Gastrocnemius medialis (tissue), 4 donors: ENCODE results near the gene HNRNPH1. TPM values are rescaled to one million over a fixed set of nuclear protein-coding genes. Genes with fewer than 3 reads are reported as not detected.

Experiments used
- ATAC-seq, 2 donors: fragments of 150-250 bp; one replicate each; pipeline ENCODE4 v1.9.1; 2016
- DNase-seq, 2 donors: peaks; one replicate each; pipeline ENCODE4 v3.0.0-alpha.2; 2019
- H3K27ac ChIP-seq, 4 donors: fragments of 200-600 bp; sonication (generic); 1 replicate in 1 of 4; 2 replicates in 3 of 4; pipeline ENCODE4 v1.5.1; 2016 to 2018; ENCODE audit warnings: mild to moderate bottlenecking in 2 of 4, moderate library complexity in 1 of 4
- H3K27me3 ChIP-seq, 3 donors: fragments of 200-600 bp; sonication (generic) in 2 of 3; 1 replicate in 1 of 3; 2 replicates in 2 of 3; pipeline versions ENCODE4 v1.5.1 to v1.6.0; 2016 to 2019; ENCODE audit warnings: mild to moderate bottlenecking in 1 of 3, moderate library complexity in 1 of 3
- H3K36me3 ChIP-seq, 2 donors: fragments of 200-600 bp; sonication (generic) in 1 of 2; one replicate each; pipeline ENCODE4 v1.5.1; 2017 to 2018
- H3K4me1 ChIP-seq, 2 donors: fragments of 200-600 bp; sonication (generic) in 1 of 2; one replicate each; pipeline ENCODE4 v1.5.1; 2016 to 2017; ENCODE audit warnings: mild to moderate bottlenecking in 2 of 2
- H3K4me3 ChIP-seq, 4 donors: fragments of 200-600 bp; sonication (generic) in 3 of 4; 1 replicate in 1 of 4; 2 replicates in 3 of 4; pipeline ENCODE4 v1.5.1; 2016 to 2019; ENCODE audit warnings: mild to moderate bottlenecking in 2 of 4
- H3K9me3 ChIP-seq, 3 donors: fragments of 200-600 bp; sonication (generic) in 2 of 3; 1 replicate in 1 of 3; 2 replicates in 2 of 3; pipeline ENCODE4 v1.5.1; 2016 to 2019
- CTCF ChIP-seq, 5 experiments: fragments of 450-650 bp in 3 of 5; fragments of 200-600 bp in 2 of 5; sonication (generic) in 2 of 5; IDR thresholded peaks in 4 of 5; conservative IDR thresholded peaks in 1 of 5; 1 replicate in 4 of 5; 2 replicates in 1 of 5; pipeline ENCODE4 v1.5.1; 2016 to 2019; ENCODE audit warnings: antibody characterized with exemption in 5 of 5, mild to moderate bottlenecking in 3 of 5, moderate library complexity in 3 of 5
- POLR2A ChIP-seq, 2 donors: fragments of 450-650 bp; IDR thresholded peaks; one replicate each; pipeline ENCODE4 v1.6.1; 2017; ENCODE audit warnings: antibody characterized with exemption in 2 of 2, mild to moderate bottlenecking in 2 of 2, moderate library complexity in 2 of 2
- in situ Hi-C, 4 donors: fragments of 200-750 bp; cut with MboI; loops; one replicate each; pipeline versions ENCODE4 v1.15.0 to v1.8.0; 2017; ENCODE audit warnings: low sequenced_read_pairs in 4 of 4
- intact Hi-C: fragments of 100-400 bp; cut with DNase I; formaldehyde crosslinking; loops from one replicate; pipeline ENCODE4 v1.15.1; 2023; ENCODE audit warnings: low total_unique reads
- total RNA-seq, 4 donors: library from RNA; depleted of rRNA; stranded (reverse); fragments of >200 nt; gene quantifications; one replicate each; pipeline versions ENCODE4 v1.1.0 to v1.2.3, GENCODE V29; 2016

The HNRNPH1 gene
- total RNA-seq, 4 donors from 2014 or later, result 72.4 to 209 (median 157) TPM

GRCh38 chr5:179621551-179622214 is 1.8 kb downstream of the HNRNPH1 start:
- DNase-seq, result no peak
- H3K4me3 ChIP-seq, result peak overlapping the region; percentile 71 to 100 (median 82)
- intact Hi-C loops, result loop anchor here (2.0 to 10.0 kb wide), 4 partner anchors 63 to 449 kb away; partner anchors contain the start of genes MAML1 and RNF130
- ATAC-seq, result no peak
- no peak for TF ChIP-seq CTCF (IDR thresholded peaks at IDR 0.05 in 4 of 5, conservative IDR thresholded peaks at IDR 0.05 in 1 of 5)
- no peak for TF ChIP-seq POLR2A (IDR thresholded peaks at IDR 0.05)
- H3K9me3 ChIP-seq, result no peaks in the 10 kb centered on the region
- H3K4me1 ChIP-seq, result peaks cover 56 to 58% of the 10 kb centered on the region in 2 donors
- in situ Hi-C loops, result no loop called here
- H3K27ac ChIP-seq, result peak overlapping the region; percentile 85 to 100 (median 94)
- peaks cover 3 to 52% of the 10 kb centered on the region in 2 donors for H3K36me3 ChIP-seq
- H3K27me3 ChIP-seq, result no peaks in the 10 kb centered on the region

GRCh38 chr5:179620703-179621350 is 2.6 kb downstream of the HNRNPH1 start:
- DNase-seq (no peak), ATAC-seq (no peak)
- H3K4me1 ChIP-seq, result peaks cover 61 to 64% of the 10 kb centered on the region in 2 donors
- peak overlapping the region; percentile 85 to 100 (median 94) for H3K27ac ChIP-seq
- intact Hi-C loops, result loop anchor here (10.0 kb wide), 1 partner anchor 336 kb away; no protein-coding TSS in a partner anchor
- no peaks in the 10 kb centered on the region for H3K27me3 ChIP-seq
- in situ Hi-C loops, result no loop called here
- peak overlapping the region; percentile 71 to 100 (median 82) for H3K4me3 ChIP-seq
- TF ChIP-seq CTCF (IDR thresholded peaks at IDR 0.05 in 4 of 5, conservative IDR thresholded peaks at IDR 0.05 in 1 of 5) (no peak), POLR2A (IDR thresholded peaks at IDR 0.05) (no peak)
- no peaks in the 10 kb centered on the region for H3K9me3 ChIP-seq
- H3K36me3 ChIP-seq, result peaks cover 6 to 60% of the 10 kb centered on the region in 2 donors

DNA sequence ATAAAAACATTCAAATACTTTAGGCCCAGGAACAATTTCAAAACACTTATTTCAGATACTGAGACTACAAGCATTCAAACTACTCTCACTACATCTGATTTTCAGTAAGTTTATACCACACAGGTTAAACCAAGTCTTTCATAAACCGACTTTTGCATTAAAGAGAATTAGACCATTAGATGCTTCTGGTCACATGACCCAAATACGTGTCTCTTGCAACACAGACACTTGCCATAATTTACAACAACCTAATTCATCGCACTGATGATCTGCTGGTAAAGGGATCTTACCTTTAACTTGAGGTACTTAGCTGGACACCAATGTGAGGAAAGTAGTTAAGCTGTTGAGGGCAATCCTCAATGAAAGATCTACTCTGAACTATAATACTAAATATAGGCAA is 3.2 kb downstream of the HNRNPH1 start:
- Histone ChIP-seq H3K4me3 (peak overlapping the region; percentile 71 to 100 (median 82)), H3K9me3 (no peaks in the 10 kb centered on the region), H3K27me3 (no peaks in the 10 kb centered on the region), H3K4me1 (peaks cover 63 to 69% of the 10 kb centered on the region in 2 donors), H3K36me3 (peaks cover 7 to 66% of the 10 kb centered on the region in 2 donors), H3K27ac (peak overlapping the region; percentile 85 to 100 (median 94))
- ATAC-seq (no peak), DNase-seq (no peak)
- intact Hi-C loops, result loop anchor here (10.0 kb wide), 1 partner anchor 335 kb away; no protein-coding TSS in a partner anchor
- TF ChIP-seq CTCF (IDR thresholded peaks at IDR 0.05 in 4 of 5, conservative IDR thresholded peaks at IDR 0.05 in 1 of 5) (no peak), POLR2A (IDR thresholded peaks at IDR 0.05) (no peak)
- in situ Hi-C loops, result no loop called here

DNA sequence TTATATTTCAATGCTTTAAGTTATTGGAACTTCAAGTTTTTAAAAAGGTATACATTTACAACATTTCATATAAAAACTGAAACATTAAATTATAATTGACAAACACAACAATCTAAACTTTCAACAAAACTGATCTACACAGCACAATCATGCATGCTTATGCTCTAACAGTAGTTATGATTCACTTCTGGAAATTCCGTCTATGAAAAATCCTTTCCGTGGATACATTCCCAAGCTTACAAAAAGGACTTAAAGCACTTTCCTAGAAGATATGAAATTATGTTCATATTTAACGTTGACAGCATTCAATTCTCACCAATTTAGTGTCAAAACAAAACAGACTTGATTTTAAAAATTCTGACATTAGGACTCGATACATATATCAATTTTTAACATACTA is 3.7 kb downstream of the HNRNPH1 start:
- H3K4me3 ChIP-seq, result peak overlapping the region; percentile 71 to 100 (median 82)
- H3K4me1 ChIP-seq, result peaks cover 61 to 69% of the 10 kb centered on the region in 2 donors

More for the DNA sequence above, 3.7 kb downstream of the HNRNPH1 start:
- peaks cover 12 to 71% of the 10 kb centered on the region in 2 donors for H3K36me3 ChIP-seq
- DNase-seq (no peak), ATAC-seq (no peak)
- TF ChIP-seq CTCF (IDR thresholded peaks at IDR 0.05 in 4 of 5, conservative IDR thresholded peaks at IDR 0.05 in 1 of 5), result no peak
- no peak for TF ChIP-seq POLR2A (IDR thresholded peaks at IDR 0.05)
- peak overlapping the region in 2 of 4 donors; percentile 36 to 100 for H3K27ac ChIP-seq
- no peaks in the 10 kb centered on the region for H3K9me3 ChIP-seq
- in situ Hi-C loops, result no loop called here
- intact Hi-C loops, result loop anchor here (10.0 kb wide), 1 partner anchor 335 kb away; no protein-coding TSS in a partner anchor
- no peaks in the 10 kb centered on the region for H3K27me3 ChIP-seq
